ENCODE measurements around the gene CORO7. TPM values are rescaled to one million over a fixed set of nuclear protein-coding genes. Genes with fewer than 3 reads are reported as not detected.

The CORO7 gene
- polyA plus RNA-seq, 1 of the 3 experiments (the other 2 are of a cell fraction): 25.8 TPM

DNA sequence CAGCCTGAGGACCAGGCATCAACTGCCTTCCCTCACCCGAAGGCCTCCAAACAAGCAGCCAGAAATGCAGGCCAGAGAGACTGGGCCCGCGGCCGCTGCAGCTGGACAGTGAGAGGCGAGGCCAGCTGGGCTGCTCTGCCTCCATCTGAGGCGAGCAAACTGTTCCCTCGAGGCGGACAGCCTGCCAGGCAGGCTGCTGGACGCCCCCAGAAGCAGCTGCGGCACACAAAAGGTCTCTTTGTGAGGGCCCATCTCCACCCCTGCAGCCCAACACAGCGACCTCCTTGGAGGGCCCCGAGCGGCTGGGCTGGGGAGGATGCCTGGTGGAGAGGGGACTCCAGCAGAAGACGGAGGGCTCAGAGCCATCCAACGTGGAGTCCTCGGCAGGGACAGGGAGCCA is 4.7 kb downstream of the CORO7 start:
- no peaks in the 10 kb centered on the region for H3K9me2 ChIP-seq
- CTCF ChIA-PET: interaction anchor here (1.8 to 13.6 kb wide), 4 partner anchors 9 to 53 kb away, joined by 4 to 189 read pairs (median 38); no protein-coding TSS in a partner anchor
- H3F3A ChIP-seq (replicated peaks; ENCODE audit: insufficient read depth): no peaks in the 10 kb centered on the region
- peak; percentile 37 for DNase-seq
- no peak for TF ChIP-seq FOXM1 (IDR thresholded peaks at IDR 0.05; ENCODE audit: low read depth)
- no peak for TF ChIP-seq JUND (IDR thresholded peaks at IDR 0.05)
- TF ChIP-seq EZH2phosphoT487 (IDR thresholded peaks at IDR 0.05; ENCODE audit: borderline replicate concordance, low read depth): no peak
- no peak for TF ChIP-seq TAF1 (IDR thresholded peaks at IDR 0.05; ENCODE audit: borderline replicate concordance, low read depth, low read length)
- TF ChIP-seq SMC3 (IDR thresholded peaks at IDR 0.05; ENCODE audit: low read depth, low read length): no peak
- no peak for TF ChIP-seq NFIC (IDR thresholded peaks at IDR 0.05; ENCODE audit: borderline replicate concordance)
- H3K36me3 ChIP-seq (replicated peaks in 1 of 2; ENCODE audit: control insufficient read depth in 1 of 2, insufficient read depth in 2 of 2, low read length in 1 of 2): peaks cover 0 to 16% of the 10 kb centered on the region in 2 experiments
- H3K9ac ChIP-seq: no peak overlapping the region
- POLR2A ChIA-PET: no interaction called here
- H3K4me1 ChIP-seq (ENCODE audit: control insufficient read depth in 1 of 2, insufficient read depth in 2 of 2, low read depth in 1 of 2, low read length in 1 of 2): peaks cover 6 to 26% of the 10 kb centered on the region in 2 experiments; a peak in 1 of 4 replicates
- peaks cover 7% of the 10 kb centered on the region for H4K20me1 ChIP-seq (ENCODE audit: insufficient read depth)
- peaks cover 37% of the 10 kb centered on the region; the same call in 1 of the 2 replicates for H3K79me2 ChIP-seq (ENCODE audit: insufficient read depth)
- 87% methylated on average over 9 of the region's 16 CpGs for WGBS (ENCODE audit: low lambda C conversion rate)
- no peak overlapping the region for H3K4me3 ChIP-seq (ENCODE audit: low read depth in 2 of 2, low read length in 1 of 2)
- no peak overlapping the region for H2AFZ ChIP-seq (ENCODE audit: low read depth)
- no peak overlapping the region for H3K4me2 ChIP-seq
- peak overlapping the region in 1 of 2 experiments; percentile 51; a peak in 1 of 4 replicates for H3K27ac ChIP-seq (ENCODE audit: low read depth in 2 of 2, low read length in 1 of 2)
- H3K9me3 ChIP-seq: no peaks in the 10 kb centered on the region
- H3K27me3 ChIP-seq (ENCODE audit: insufficient read depth): no peaks in the 10 kb centered on the region

GRCh38 chr16:4410335-4411075 is 5.9 kb downstream of the CORO7 start:
- H3F3A ChIP-seq (replicated peaks; ENCODE audit: insufficient read depth): no peaks in the 10 kb centered on the region
- CTCF ChIA-PET: interaction anchor here (0.9 to 13.6 kb wide), 7 partner anchors 8 to 156 kb away, joined by 3 to 189 read pairs (median 6); no protein-coding TSS in a partner anchor
- WGBS (ENCODE audit: low lambda C conversion rate): 79% methylated on average over 15 of the region's 15 CpGs
- no peak overlapping the region for H2AFZ ChIP-seq (ENCODE audit: low read depth)
- no peaks in the 10 kb centered on the region for H3K9me2 ChIP-seq
- H3K36me3 ChIP-seq (replicated peaks in 1 of 2; ENCODE audit: control insufficient read depth in 1 of 2, insufficient read depth in 2 of 2, low read length in 1 of 2): peaks cover 0 to 16% of the 10 kb centered on the region in 2 experiments
- peaks cover 6 to 24% of the 10 kb centered on the region in 2 experiments; a peak in 1 of 4 replicates for H3K4me1 ChIP-seq (ENCODE audit: control insufficient read depth in 1 of 2, insufficient read depth in 2 of 2, low read depth in 1 of 2, low read length in 1 of 2)
- POLR2A ChIA-PET: interaction anchor here (0.6 to 1.0 kb wide), 2 partner anchors 37 to 49 kb away, joined by 3 to 4 read pairs; no protein-coding TSS in a partner anchor
- peaks cover 7% of the 10 kb centered on the region for H4K20me1 ChIP-seq (ENCODE audit: insufficient read depth)
- no peak overlapping the region for H3K4me2 ChIP-seq
- H3K27me3 ChIP-seq (ENCODE audit: insufficient read depth): no peaks in the 10 kb centered on the region
- peak; percentile 76 for DNase-seq
- H3K27ac ChIP-seq (ENCODE audit: low read depth in 2 of 2, low read length in 1 of 2): no peak overlapping the region; a peak in 1 of 4 replicates
- H3K79me2 ChIP-seq (ENCODE audit: insufficient read depth): peaks cover 33% of the 10 kb centered on the region; the same call in 1 of the 2 replicates
- no peak overlapping the region for H3K9ac ChIP-seq
- H3K9me3 ChIP-seq: no peaks in the 10 kb centered on the region
- no peak overlapping the region for H3K4me3 ChIP-seq (ENCODE audit: low read depth in 2 of 2, low read length in 1 of 2)
- TF ChIP-seq TCF12 (IDR thresholded peaks at IDR 0.05) (no peak), RFX5 (IDR thresholded peaks at IDR 0.05; ENCODE audit: low read length) (no peak), FOSL2 (IDR thresholded peaks at IDR 0.05; ENCODE audit: borderline replicate concordance, low read depth) (no peak), JUND (IDR thresholded peaks at IDR 0.05) (no peak), ZBTB33 (IDR thresholded peaks at IDR 0.05; ENCODE audit: borderline replicate concordance, low read depth) (no peak), FOXJ3 (CRISPR knock-in tag; IDR thresholded peaks at IDR 0.05) (no peak), RXRA (IDR thresholded peaks at IDR 0.05; ENCODE audit: borderline replicate concordance, low read depth) (no peak), REST (IDR thresholded peaks at IDR 0.05; ENCODE audit: low read depth, low read length) (no peak), TEAD4 (IDR thresholded peaks at IDR 0.05; ENCODE audit: borderline replicate concordance, insufficient read depth) (no peak), SMC3 (IDR thresholded peaks at IDR 0.05; ENCODE audit: low read depth, low read length) (no peak), MXI1 (IDR thresholded peaks at IDR 0.05; ENCODE audit: low read depth, low read length) (peak; percentile 75), RCOR1 (IDR thresholded peaks at IDR 0.05; ENCODE audit: low read length) (0 out of 2 replicates have a peak, but pooled peaks have one; percentile 51), EP300 (IDR thresholded peaks at IDR 0.05; ENCODE audit: borderline replicate concordance in 1 of 2, low read depth in 1 of 2, low read length in 1 of 2) (peak in 1 of 2 experiments; percentile 70; a peak in 1 of 4 replicates)
- TF ChIP-seq, protein P1, sequence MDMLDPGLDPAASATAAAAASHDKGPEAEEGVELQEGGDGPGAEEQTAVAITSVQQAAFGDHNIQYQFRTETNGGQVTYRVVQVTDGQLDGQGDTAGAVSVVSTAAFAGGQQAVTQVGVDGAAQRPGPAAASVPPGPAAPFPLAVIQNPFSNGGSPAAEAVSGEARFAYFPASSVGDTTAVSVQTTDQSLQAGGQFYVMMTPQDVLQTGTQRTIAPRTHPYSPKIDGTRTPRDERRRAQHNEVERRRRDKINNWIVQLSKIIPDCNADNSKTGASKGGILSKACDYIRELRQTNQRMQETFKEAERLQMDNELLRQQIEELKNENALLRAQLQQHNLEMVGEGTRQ (IDR thresholded peaks at IDR 0.05; ENCODE audit: borderline replicate concordance, low read depth, low read length): no peak
- TF ChIP-seq, protein P2, sequence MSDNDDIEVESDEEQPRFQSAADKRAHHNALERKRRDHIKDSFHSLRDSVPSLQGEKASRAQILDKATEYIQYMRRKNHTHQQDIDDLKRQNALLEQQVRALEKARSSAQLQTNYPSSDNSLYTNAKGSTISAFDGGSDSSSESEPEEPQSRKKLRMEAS (IDR thresholded peaks at IDR 0.05; ENCODE audit: low read depth): no peak

Data from SK-N-SH (cell line).